Upper lobe of right lung (tissue), 1 donor: Measurements from ENCODE around the gene BRSK2. TPM values are rescaled to one million over a fixed set of nuclear protein-coding genes. Genes with fewer than 3 reads are reported as not detected.
"Not testable (repeated sequence)": the region's sequence is repeated elsewhere in the genome, so short reads cannot be mapped to it uniquely, and the experiment has no call there.

ENCODE experiments used
- ATAC-seq: fragments of 200-7000 bp; cut with Tn5 transposase; one replicate; pipeline ENCODE4 v1.9.1; 2020; ENCODE audit warnings: mild to moderate bottlenecking, moderate library complexity
- DNase-seq: peaks from one replicate; pipeline ENCODE4 v3.0.0-alpha.2; 2020
- H3K27ac ChIP-seq: fragments of 200-600 bp; one replicate; pipeline ENCODE4 v1.8.0; 2022
- H3K27me3 ChIP-seq: fragments of 200-600 bp; one replicate; pipeline ENCODE4 v1.8.0; 2022; ENCODE audit warnings: mild to moderate bottlenecking
- H3K36me3 ChIP-seq: fragments of 200-600 bp; one replicate; pipeline ENCODE4 v1.8.0; 2022
- H3K4me1 ChIP-seq: fragments of 200-600 bp; one replicate; pipeline ENCODE4 v1.8.0; 2022
- H3K4me3 ChIP-seq: fragments of 200-600 bp; one replicate; pipeline ENCODE4 v1.8.0; 2022; ENCODE audit warnings: mild to moderate bottlenecking
- H3K9me3 ChIP-seq: fragments of 200-600 bp; one replicate; pipeline ENCODE4 v1.8.0; 2022
- intact Hi-C: fragments of 100-400 bp; cut with DNase I; formaldehyde crosslinking; loops from one replicate; pipeline ENCODE4 v1.11.0; 2022
- total RNA-seq: library from RNA; stranded (reverse); fragmentation: NEBNext Ultra II Directional; extraction: Animal tissue kit (Norgen Biotek cat#: 25700); gene quantifications from one replicate; pipeline ENCODE4 v1.2.1, GENCODE V29; 2021
- TF ChIP-seq, protein P1 (sequence below): fragments of 200-600 bp; IDR thresholded peaks from one replicate; pipeline ENCODE4 v1.8.0; 2022; ENCODE audit warnings: antibody characterized with exemption
- donor health status: DM: no; HTN: yes; CAD: no; lungs with severe emphysema.

BRSK2 gene
- total RNA-seq, 1 donor from 2014 or later, result 0.26 TPM

DNA sequence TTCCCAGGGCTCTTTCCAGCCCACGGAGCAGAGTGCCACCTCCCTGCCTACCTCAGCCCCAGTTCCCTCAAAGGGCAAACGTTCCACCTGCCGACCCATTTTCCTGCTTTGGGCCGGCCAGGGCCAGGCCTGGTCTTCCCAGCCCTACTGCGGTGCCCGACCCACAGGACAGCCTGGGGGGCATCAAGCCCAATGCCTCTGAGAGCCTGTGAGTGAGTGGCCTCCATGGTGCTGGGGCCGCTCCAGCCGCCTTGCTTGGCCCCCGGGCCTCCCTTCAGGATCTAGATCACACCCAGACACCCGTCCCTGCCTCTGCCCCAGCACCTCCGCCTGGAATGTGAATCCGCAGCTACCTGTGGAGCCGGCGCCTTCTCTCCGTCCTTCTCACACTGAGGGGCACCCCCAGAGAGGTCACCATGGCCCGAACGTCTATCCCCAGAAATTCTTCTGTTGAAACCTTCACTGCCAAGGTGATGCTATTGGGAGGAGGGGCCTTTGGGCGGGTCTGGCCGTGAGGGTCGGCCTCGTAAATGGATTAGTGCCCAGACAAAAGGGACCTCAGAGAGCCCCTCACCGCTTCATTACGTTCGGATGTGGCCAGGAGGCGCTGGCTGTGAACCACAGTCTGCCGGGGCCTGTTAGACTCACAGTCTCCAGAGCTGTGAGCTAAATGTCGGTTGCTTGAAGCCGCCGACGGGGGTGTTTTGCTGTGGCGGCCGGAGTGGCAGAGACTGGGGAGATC is 36.2 kb upstream of the BRSK2 start:
- ATAC-seq (no peak), DNase-seq (peak; percentile 64)
- H3K27ac ChIP-seq, result no peak overlapping the region
- H3K4me3 ChIP-seq, result no peak overlapping the region
- H3K4me1 ChIP-seq, result no peaks in the 10 kb centered on the region
- no peaks in the 10 kb centered on the region for H3K9me3 ChIP-seq
- TF ChIP-seq, protein P1, sequence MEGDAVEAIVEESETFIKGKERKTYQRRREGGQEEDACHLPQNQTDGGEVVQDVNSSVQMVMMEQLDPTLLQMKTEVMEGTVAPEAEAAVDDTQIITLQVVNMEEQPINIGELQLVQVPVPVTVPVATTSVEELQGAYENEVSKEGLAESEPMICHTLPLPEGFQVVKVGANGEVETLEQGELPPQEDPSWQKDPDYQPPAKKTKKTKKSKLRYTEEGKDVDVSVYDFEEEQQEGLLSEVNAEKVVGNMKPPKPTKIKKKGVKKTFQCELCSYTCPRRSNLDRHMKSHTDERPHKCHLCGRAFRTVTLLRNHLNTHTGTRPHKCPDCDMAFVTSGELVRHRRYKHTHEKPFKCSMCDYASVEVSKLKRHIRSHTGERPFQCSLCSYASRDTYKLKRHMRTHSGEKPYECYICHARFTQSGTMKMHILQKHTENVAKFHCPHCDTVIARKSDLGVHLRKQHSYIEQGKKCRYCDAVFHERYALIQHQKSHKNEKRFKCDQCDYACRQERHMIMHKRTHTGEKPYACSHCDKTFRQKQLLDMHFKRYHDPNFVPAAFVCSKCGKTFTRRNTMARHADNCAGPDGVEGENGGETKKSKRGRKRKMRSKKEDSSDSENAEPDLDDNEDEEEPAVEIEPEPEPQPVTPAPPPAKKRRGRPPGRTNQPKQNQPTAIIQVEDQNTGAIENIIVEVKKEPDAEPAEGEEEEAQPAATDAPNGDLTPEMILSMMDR, result no peak
- intact Hi-C loops, result no loop called here
- peaks cover 7% of the 10 kb centered on the region for H3K27me3 ChIP-seq
- no peaks in the 10 kb centered on the region for H3K36me3 ChIP-seq

DNA sequence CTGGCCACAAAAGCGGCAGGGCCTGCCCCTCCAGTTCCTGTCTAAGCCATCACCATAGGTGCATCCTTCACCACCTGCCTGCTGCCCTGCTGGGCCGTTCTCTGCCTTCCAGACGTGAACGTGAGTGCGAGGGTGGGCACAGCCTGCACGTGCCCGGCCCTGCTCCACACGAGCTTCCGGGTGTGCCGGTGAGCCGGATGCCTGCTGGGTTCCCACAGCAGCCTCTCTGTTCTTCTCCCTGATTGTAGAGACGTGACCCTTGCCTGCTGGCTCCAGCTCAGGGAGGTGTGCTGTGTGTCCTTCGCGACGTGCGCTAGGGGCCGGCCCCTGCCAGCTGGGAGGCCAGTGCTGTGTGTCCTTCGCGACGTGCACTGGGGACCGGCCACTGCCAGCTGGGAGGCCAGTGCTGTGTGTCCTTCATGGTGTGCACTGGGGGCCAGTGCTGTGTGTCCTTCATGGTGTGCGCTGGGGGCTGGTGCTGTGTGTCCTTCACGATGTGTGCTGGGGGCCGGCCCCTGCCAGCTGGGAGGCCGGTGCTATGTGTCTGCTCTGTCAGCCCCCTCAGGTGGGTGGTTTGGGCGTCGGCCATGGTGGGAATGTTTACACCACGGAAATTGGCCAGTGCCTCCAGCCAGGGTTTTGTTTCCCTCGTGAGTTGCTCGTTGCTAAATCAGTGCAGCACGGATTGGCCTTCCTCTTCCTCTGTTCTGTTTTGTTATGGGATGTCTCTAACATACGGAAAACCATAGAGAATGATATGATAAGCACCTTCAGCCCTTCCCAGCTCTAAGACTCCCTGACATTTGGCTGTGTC is 35.4 kb upstream of the BRSK2 start:
- Histone ChIP-seq H3K4me3 (no peak overlapping the region), H3K9me3 (no peaks in the 10 kb centered on the region), H3K27me3 (peaks cover 7% of the 10 kb centered on the region), H3K27ac (no peak overlapping the region), H3K36me3 (no peaks in the 10 kb centered on the region), H3K4me1 (no peaks in the 10 kb centered on the region)
- DNase-seq (peak; percentile 46), ATAC-seq (peak; percentile 9)
- intact Hi-C loops, result no loop called here
- TF ChIP-seq, protein P1, result no peak

DNA sequence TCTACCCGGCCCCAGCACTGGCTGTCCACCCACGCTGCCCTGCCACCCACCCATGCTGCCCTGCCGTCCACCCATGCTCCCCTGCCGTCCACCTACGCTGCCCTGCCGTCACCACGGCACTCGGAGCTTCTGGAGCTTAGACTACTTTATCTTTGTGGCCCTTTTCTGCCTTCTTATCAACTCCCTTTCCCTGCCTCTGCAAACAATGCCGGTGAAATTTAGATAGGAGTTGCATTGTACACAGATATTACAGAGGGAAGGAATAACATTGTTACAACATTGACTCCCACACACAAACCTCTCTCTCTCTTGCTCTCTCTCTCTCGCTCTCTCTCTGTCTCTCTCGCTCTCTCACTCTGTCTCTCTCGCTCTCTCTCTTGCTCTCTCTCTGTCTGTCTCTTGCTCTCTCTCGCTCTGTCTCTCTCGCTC is 33.7 kb upstream of the BRSK2 start:
- ATAC-seq (no peak), DNase-seq (peak; percentile 61)
- H3K4me3 ChIP-seq, result no peak overlapping the region
- H3K4me1 ChIP-seq, result no peaks in the 10 kb centered on the region
- no peak overlapping the region for H3K27ac ChIP-seq
- intact Hi-C loops, result no loop called here
- no peaks in the 10 kb centered on the region for H3K9me3 ChIP-seq
- TF ChIP-seq, protein P1, result no peak
- no peaks in the 10 kb centered on the region for H3K36me3 ChIP-seq
- peaks cover 7% of the 10 kb centered on the region for H3K27me3 ChIP-seq

DNA sequence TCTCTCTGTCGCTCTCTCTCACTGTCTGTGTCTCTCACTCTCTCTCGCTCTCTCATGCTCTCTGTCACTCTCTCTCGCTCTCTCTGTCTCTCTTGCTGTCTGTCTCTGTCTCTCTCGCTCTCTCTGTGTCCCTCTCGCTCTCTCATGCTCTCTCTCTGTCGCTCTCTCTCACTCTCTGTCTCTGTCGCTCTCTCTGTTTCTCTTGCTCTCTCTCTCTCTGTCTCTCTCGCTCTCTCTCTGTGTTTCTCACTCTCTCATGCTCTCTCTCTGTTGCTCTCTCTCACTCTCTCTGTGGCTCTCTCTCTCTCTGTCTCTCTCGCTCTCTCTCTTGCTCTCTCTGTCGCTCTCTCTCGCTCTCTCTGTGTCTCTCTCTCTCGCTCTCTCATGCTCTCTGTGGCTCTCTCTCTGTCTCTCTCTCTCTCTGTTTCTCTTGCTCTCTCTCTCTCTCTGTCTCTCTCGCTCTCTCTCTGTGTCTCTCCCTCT is 33.2 kb upstream of the BRSK2 start:
- Histone ChIP-seq H3K4me3 (no peak overlapping the region), H3K27me3 (peaks cover 7% of the 10 kb centered on the region), H3K4me1 (no peaks in the 10 kb centered on the region), H3K36me3 (no peaks in the 10 kb centered on the region), H3K9me3 (no peaks in the 10 kb centered on the region), H3K27ac (no peak overlapping the region)
- no peak for ATAC-seq
- TF ChIP-seq, protein P1, result no peak
- intact Hi-C loops, result no loop called here
- DNase-seq, result no peak

DNA sequence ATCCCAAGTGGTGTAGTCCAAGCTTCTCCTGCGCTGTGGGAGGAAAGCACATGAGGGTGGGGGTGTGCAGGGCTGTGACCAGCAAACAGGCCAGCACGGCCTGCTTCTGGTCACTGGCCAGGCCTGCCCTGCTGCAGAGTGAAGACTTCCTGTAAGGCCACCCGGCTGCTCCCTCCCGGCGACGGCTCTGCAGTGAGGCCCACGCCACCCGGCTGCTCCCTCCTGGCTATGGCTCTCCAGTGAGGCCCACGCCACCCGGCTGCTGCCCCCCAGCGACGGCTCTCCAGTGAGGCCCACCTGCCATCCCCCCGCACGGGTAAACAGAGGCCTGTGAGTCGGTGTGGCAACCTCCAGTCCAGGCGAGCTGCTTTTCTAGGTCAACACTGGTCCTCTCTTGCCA is 31.4 kb upstream of the BRSK2 start:
- H3K9me3 ChIP-seq, result no peaks in the 10 kb centered on the region
- H3K36me3 ChIP-seq, result no peaks in the 10 kb centered on the region
- H3K27ac ChIP-seq, result no peak overlapping the region
- TF ChIP-seq, protein P1, result no peak
- intact Hi-C loops, result no loop called here
- peaks cover 7% of the 10 kb centered on the region for H3K27me3 ChIP-seq
- H3K4me3 ChIP-seq, result no peak overlapping the region
- no peak for DNase-seq
- ATAC-seq, result no peak
- no peaks in the 10 kb centered on the region for H3K4me1 ChIP-seq

- H3K4me1 ChIP-seq, H3K27ac ChIP-seq, H3K27me3 ChIP-seq, ATAC-seq, intact Hi-C loops, H3K36me3 ChIP-seq, H3K4me3 ChIP-seq, H3K9me3 ChIP-seq: not testable (repeated sequence)
- DNase-seq, result peak; percentile 32
These were observed 30.8 kb upstream of the BRSK2 start for GRCh38 chr11:1358931-1359330.
